Right lobe of liver (tissue), 6 donors: Measurements from ENCODE around the gene LMO7. TPM values are rescaled to one million over a fixed set of nuclear protein-coding genes. Genes with fewer than 3 reads are reported as not detected.

Experiments
- ATAC-seq, 4 donors: fragments of 200-7000 bp; cut with Tn5 transposase; one replicate each; pipeline ENCODE4 v1.9.1; 2020; ENCODE audit warnings: mild to moderate bottlenecking in 4 of 4, moderate library complexity in 4 of 4
- DNase-seq, 3 donors: peaks; one replicate each; pipeline ENCODE4 v3.0.0-alpha.2; 2020
- H3K27ac ChIP-seq, 3 donors: fragments of 200-600 bp; one replicate each; pipeline ENCODE4 v1.8.0; 2022
- H3K27me3 ChIP-seq, 2 donors: fragments of 200-600 bp; one replicate each; pipeline ENCODE4 v1.8.0; 2022
- H3K36me3 ChIP-seq, 4 donors: fragments of 200-600 bp; sonication (generic) in 1 of 4; one replicate each; pipeline versions ENCODE4 v1.5.1 to v1.8.0; 2017 to 2022; ENCODE audit warnings: control low read depth in 1 of 4
- H3K4me1 ChIP-seq, 4 donors: fragments of 200-600 bp; sonication (generic) in 1 of 4; one replicate each; pipeline versions ENCODE4 v1.5.1 to v1.8.0; 2017 to 2022; ENCODE audit warnings: control low read depth in 1 of 4
- H3K4me3 ChIP-seq, 3 donors: fragments of 200-600 bp; one replicate each; pipeline ENCODE4 v1.8.0; 2022
- H3K9me3 ChIP-seq, 4 donors: fragments of 200-600 bp; sonication (generic) in 1 of 4; one replicate each; pipeline versions ENCODE4 v1.5.1 to v1.8.0; 2017 to 2022; ENCODE audit warnings: control low read depth in 1 of 4
- CTCF ChIP-seq, 4 donors: fragments of 200-600 bp in 3 of 4; fragments of 450-650 bp in 1 of 4; IDR thresholded peaks; one replicate each; pipeline versions ENCODE4 v1.5.1 to v1.8.0; 2016 to 2022; ENCODE audit warnings: antibody characterized with exemption in 4 of 4, mild to moderate bottlenecking in 2 of 4
- POLR2A ChIP-seq: fragments of 450-650 bp; IDR thresholded peaks from one replicate; pipeline ENCODE4 v1.6.1; 2017; ENCODE audit warnings: antibody characterized with exemption, mild to moderate bottlenecking
- whole genome bisulfite sequencing: methylation state at CpG from one replicate; pipeline ENCODE4 v1.1.6; 2018; ENCODE audit warnings: low coverage, low lambda C conversion rate; ENCODE audit not compliant: insufficient coverage; ENCODE audit errors: missing lambda C conversion rate; 5-methylcytosine and 5-hydroxymethylcytosine counted together
- intact Hi-C, 2 donors: fragments of 100-400 bp; cut with DNase I; formaldehyde crosslinking; loops; one replicate each; pipeline versions ENCODE4 v1.11.2 to v1.14.1; 2022
- total RNA-seq, 6 experiments: library from RNA; depleted of rRNA in 2 of 6; stranded (reverse); fragments of >200 nt in 2 of 6; fragmentation: NEBNext Ultra II Directional in 3 of 6; extraction: Animal tissue kit (Norgen Biotek cat#: 25700) in 3 of 6; gene quantifications; one replicate each; pipeline versions ENCODE4 v1.1.0 to v1.2.4, GENCODE V29; 2016 to 2023
- donor health status: DM: no; HTN: yes; CAD: no.
- donor health status: DM: no; HTN: no; CAD: no.
- donor health status: DM: no; HTN: no; CAD: no.
- donor health status: DM: no; HTN: yes; CAD: no.
- donor health status: DM: no; HTN: yes; CAD: no.

LMO7 gene
- total RNA-seq, 6 experiments from 2014 or later = 42.3 to 60.2 (median 51.1) TPM

GRCh38 chr13:75811841-75812240, 175.7 kb downstream of the LMO7 start:
- no peaks in the 10 kb centered on the region for H3K9me3 ChIP-seq
- intact Hi-C loops = no loop called here
- peaks cover 0 to under 1% (median 0%) of the 10 kb centered on the region in 4 donors for H3K36me3 ChIP-seq
- no peaks in the 10 kb centered on the region for H3K27me3 ChIP-seq
- DNase-seq = no peak
- no peak overlapping the region for H3K4me3 ChIP-seq
- TF ChIP-seq CTCF (IDR thresholded peaks at IDR 0.05) (no peak), POLR2A (no peak)
- H3K27ac ChIP-seq = no peak overlapping the region
- ATAC-seq = no peak
- H3K4me1 ChIP-seq = no peaks in the 10 kb centered on the region
- WGBS = 70% methylated on average over 1 of the region's 1 CpG

- WGBS = 45% methylated on average over 6 of the region's 6 CpGs
- TF ChIP-seq POLR2A = no peak
- no peak for TF ChIP-seq CTCF (IDR thresholded peaks at IDR 0.05)
These were observed 176.6 kb downstream of the LMO7 start for GRCh38 chr13:75812751-75813181.

GRCh38 chr13:75813323-75813722, 177.2 kb downstream of the LMO7 start:
- Histone ChIP-seq H3K36me3 (peaks cover 0 to 15% (median 4%) of the 10 kb centered on the region in 4 donors), H3K4me3 (no peak overlapping the region), H3K27ac (no peak overlapping the region), H3K4me1 (no peaks in the 10 kb centered on the region), H3K9me3 (no peaks in the 10 kb centered on the region), H3K27me3 (no peaks in the 10 kb centered on the region)
- no peak for TF ChIP-seq CTCF (IDR thresholded peaks at IDR 0.05)
- no peak for TF ChIP-seq POLR2A
- intact Hi-C loops = no loop called here
- 71% methylated on average over 1 of the region's 3 CpGs for WGBS
- no peak for DNase-seq
- peak in 2 of 4 donors; percentile 17 to 22 for ATAC-seq

More at GRCh38 chr13:75812751-75813181, 176.6 kb downstream of the LMO7 start:
- Histone ChIP-seq H3K9me3 (no peaks in the 10 kb centered on the region), H3K36me3 (peaks cover 0 to 9% (median 2%) of the 10 kb centered on the region in 4 donors), H3K4me3 (no peak overlapping the region), H3K27ac (no peak overlapping the region), H3K4me1 (no peaks in the 10 kb centered on the region), H3K27me3 (no peaks in the 10 kb centered on the region)
- intact Hi-C loops = no loop called here
- peak in 1 of 4 donors; percentile 16 for ATAC-seq
- DNase-seq = no peak

- ATAC-seq (no peak), DNase-seq (no peak)
- intact Hi-C loops = no loop called here
- Histone ChIP-seq H3K4me3 (no peak overlapping the region), H3K4me1 (no peaks in the 10 kb centered on the region), H3K9me3 (no peaks in the 10 kb centered on the region), H3K27ac (no peak overlapping the region), H3K36me3 (peaks cover 0 to 46% (median 20%) of the 10 kb centered on the region in 4 donors), H3K27me3 (no peaks in the 10 kb centered on the region)
- TF ChIP-seq CTCF (IDR thresholded peaks at IDR 0.05) (no peak), POLR2A (no peak)
- WGBS = 91% methylated on average over 9 of the region's 9 CpGs
These were observed 182.2 kb downstream of the LMO7 start for GRCh38 chr13:75818179-75818967.
